Trophoblast cell (in vitro differentiated cells and primary cell): Measurements from ENCODE around the gene IL22RA1.

Experiments
- DNase-seq, 2 donors: peaks; one replicate each; pipeline ENCODE4 v3.0.0-alpha.2; 2016
- H2AFZ ChIP-seq: 2 replicates; pipeline ENCODE4 v1.6.1; 2013; ENCODE audit warnings: low read length, moderate library complexity, mild to moderate bottlenecking; ENCODE audit not compliant: insufficient read depth, poor library complexity
- H2AK5ac ChIP-seq: 2 replicates; pipeline ENCODE4 v1.6.1; 2013; ENCODE audit warnings: mild to moderate bottlenecking, low read length
- H2BK120ac ChIP-seq: 2 replicates; pipeline ENCODE4 v1.6.1; 2013; ENCODE audit warnings: low read length, mild to moderate bottlenecking, moderate library complexity; ENCODE audit not compliant: insufficient read depth, poor library complexity
- H2BK12ac ChIP-seq: 2 replicates; pipeline ENCODE4 v1.6.1; 2013; ENCODE audit warnings: mild to moderate bottlenecking, low read length, moderate library complexity
- H2BK5ac ChIP-seq: 2 replicates; pipeline ENCODE4 v1.6.1; 2013; ENCODE audit warnings: low read length, low read depth, moderate library complexity, mild to moderate bottlenecking; ENCODE audit not compliant: poor library complexity
- H3K14ac ChIP-seq: 2 replicates; pipeline ENCODE4 v1.6.1; 2013; ENCODE audit warnings: mild to moderate bottlenecking, low read length
- H3K18ac ChIP-seq: 2 replicates; pipeline ENCODE4 v1.6.1; 2013; ENCODE audit warnings: mild to moderate bottlenecking, low read length
- H3K23ac ChIP-seq: 2 replicates; pipeline ENCODE4 v1.6.1; 2013; ENCODE audit warnings: low read length
- H3K27ac ChIP-seq: 2 replicates; pipeline ENCODE4 v1.5.1; 2013; ENCODE audit warnings: low read depth, mild to moderate bottlenecking, inconsistent platforms, low read length, moderate library complexity
- H3K27me3 ChIP-seq: 2 replicates; pipeline ENCODE4 v1.6.1; 2013; ENCODE audit warnings: inconsistent platforms, mild to moderate bottlenecking, low read length, moderate library complexity; ENCODE audit not compliant: insufficient read depth
- H3K36me3 ChIP-seq, 2 experiments: 1 replicate in 1 of 2; 2 replicates in 1 of 2; pipeline ENCODE4 v1.6.1; 2013; ENCODE audit warnings: low read length in 2 of 2, mild to moderate bottlenecking in 2 of 2, moderate library complexity in 1 of 2; ENCODE audit not compliant: insufficient read depth in 2 of 2, control insufficient read depth in 1 of 2
- H3K4ac ChIP-seq: 2 replicates; pipeline ENCODE4 v1.6.1; 2013; ENCODE audit warnings: low read depth, mild to moderate bottlenecking, low read length, moderate library complexity
- H3K4me1 ChIP-seq, 2 experiments: 1 replicate in 1 of 2; 2 replicates in 1 of 2; pipeline ENCODE4 v1.6.1; 2013; ENCODE audit warnings: low read length in 2 of 2, mild to moderate bottlenecking in 2 of 2, moderate library complexity in 1 of 2; ENCODE audit not compliant: insufficient read depth in 2 of 2, control insufficient read depth in 1 of 2
- H3K4me2 ChIP-seq: 2 replicates; pipeline ENCODE4 v1.6.1; 2013; ENCODE audit warnings: inconsistent platforms, mild to moderate bottlenecking, low read length, moderate library complexity
- H3K4me3 ChIP-seq: 2 replicates; pipeline ENCODE4 v1.5.1; 2013; ENCODE audit warnings: mild to moderate bottlenecking, low read depth, low read length, inconsistent platforms
- H3K79me1 ChIP-seq: one replicate; pipeline ENCODE4 v1.6.1; 2013; ENCODE audit warnings: low read length
- H3K79me2 ChIP-seq: 2 replicates; pipeline ENCODE4 v1.6.1; 2013; ENCODE audit warnings: low read length, mild to moderate bottlenecking; ENCODE audit not compliant: control insufficient read depth, insufficient read depth, poor library complexity
- H3K9ac ChIP-seq: 2 replicates; pipeline ENCODE4 v1.6.1; 2013; ENCODE audit warnings: mild to moderate bottlenecking, low read length
- H3K9me3 ChIP-seq: 2 replicates; pipeline ENCODE4 v1.6.1; 2013; ENCODE audit warnings: low read depth, mild to moderate bottlenecking, control low read depth, inconsistent platforms, low read length; ENCODE audit not compliant: insufficient read depth
- H4K12ac ChIP-seq: 2 replicates; pipeline ENCODE4 v1.6.1; 2013; ENCODE audit warnings: low read depth, mild to moderate bottlenecking, low read length, moderate library complexity
- H4K8ac ChIP-seq: 2 replicates; pipeline ENCODE4 v1.6.1; 2013; ENCODE audit warnings: low read depth, mild to moderate bottlenecking, low read length, moderate library complexity
- H4K91ac ChIP-seq: one replicate; pipeline ENCODE4 v1.6.1; 2013; ENCODE audit warnings: low read depth, mild to moderate bottlenecking, low read length, moderate library complexity
- WGBS: extraction: QIAGEN DNeasy Blood & Tissue Kit; methylation state at CpG from one replicate; pipeline ENCODE4 v1.1.7; 2013; ENCODE audit warnings: missing lambda C conversion rate; ENCODE audit not compliant: insufficient read length, insufficient coverage; ENCODE audit errors: extremely low coverage; 5-methylcytosine and 5-hydroxymethylcytosine counted together

Gene IL22RA1

DNA sequence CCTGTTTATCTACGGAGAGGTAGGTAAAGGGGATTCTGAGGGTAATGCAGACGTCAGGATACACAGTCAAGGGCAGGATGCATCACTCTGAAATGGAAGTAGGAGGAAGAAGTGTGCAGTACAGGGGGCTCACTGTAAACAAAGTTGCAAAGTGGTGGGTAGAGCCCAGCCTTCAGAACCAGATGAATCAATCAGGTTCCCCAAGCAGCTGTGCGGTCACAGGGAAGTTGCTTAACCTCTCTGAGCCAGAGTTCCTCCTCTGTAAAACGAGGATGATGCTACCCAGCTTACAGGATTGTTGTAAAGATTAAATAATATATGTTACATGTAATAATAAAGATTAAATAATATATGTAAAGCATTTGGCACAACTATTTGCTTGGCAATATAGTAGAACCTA lies 17.5 kb downstream of the IL22RA1 start:
- H3K23ac ChIP-seq, result no peak overlapping the region
- H3K27ac ChIP-seq, result no peak overlapping the region
- no peak overlapping the region for H2BK5ac ChIP-seq
- no peak overlapping the region for H3K4ac ChIP-seq
- no peak overlapping the region for H2BK12ac ChIP-seq
- H3K4me3 ChIP-seq, result no peak overlapping the region
- no peak for DNase-seq
- no peak overlapping the region for H4K91ac ChIP-seq
- no peak overlapping the region for H3K9ac ChIP-seq
- no peaks in the 10 kb centered on the region for H3K27me3 ChIP-seq
- no peak overlapping the region for H3K18ac ChIP-seq
- no peak overlapping the region for H2BK120ac ChIP-seq
- H4K12ac ChIP-seq, result no peak overlapping the region
- no peak overlapping the region for H2AFZ ChIP-seq
- H3K4me1 ChIP-seq, result peaks cover 6 to 17% of the 10 kb centered on the region in 2 experiments
- peaks cover 3% of the 10 kb centered on the region for H3K79me1 ChIP-seq
- no peaks in the 10 kb centered on the region for H3K9me3 ChIP-seq
- H2AK5ac ChIP-seq, result no peak overlapping the region
- no peak overlapping the region for H3K14ac ChIP-seq
- no peak overlapping the region for H3K4me2 ChIP-seq
- peaks cover 2% of the 10 kb centered on the region for H3K79me2 ChIP-seq
- no peak overlapping the region for H4K8ac ChIP-seq
- WGBS, result no CpG with 5 or more reads among the region's 4 CpGs
- H3K36me3 ChIP-seq, result no peaks in the 10 kb centered on the region

DNA sequence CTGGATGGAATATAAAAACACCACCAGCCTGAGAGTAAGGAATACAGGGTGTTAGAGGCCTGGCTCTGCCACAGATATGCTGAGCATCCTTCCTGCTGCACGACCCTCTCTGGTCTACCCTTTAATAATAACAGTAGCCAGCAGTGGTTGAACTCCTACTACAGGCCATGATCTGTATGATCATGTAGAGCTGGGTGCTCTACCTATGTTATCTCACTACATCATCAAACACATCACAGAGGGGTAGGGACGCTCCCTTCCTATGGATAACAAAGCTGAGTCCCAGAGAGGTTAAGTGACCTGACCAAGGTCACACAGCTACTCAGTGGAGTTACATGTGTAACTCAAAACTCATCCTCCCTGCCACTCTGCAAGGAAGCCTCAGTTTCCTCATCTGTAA lies 18.0 kb downstream of the IL22RA1 start:
- H3K9me3 ChIP-seq, result no peaks in the 10 kb centered on the region
- H3K4me3 ChIP-seq, result no peak overlapping the region
- no peak overlapping the region for H2BK5ac ChIP-seq
- H4K8ac ChIP-seq, result no peak overlapping the region
- H3K18ac ChIP-seq, result no peak overlapping the region
- no peak overlapping the region for H3K23ac ChIP-seq
- peaks cover 9 to 21% of the 10 kb centered on the region in 2 experiments for H3K4me1 ChIP-seq
- H3K14ac ChIP-seq, result no peak overlapping the region
- H3K27ac ChIP-seq, result no peak overlapping the region
- no peak overlapping the region for H2BK12ac ChIP-seq
- H3K4me2 ChIP-seq, result no peak overlapping the region
- H4K91ac ChIP-seq, result no peak overlapping the region
- H2AFZ ChIP-seq, result no peak overlapping the region
- no peak overlapping the region for H2BK120ac ChIP-seq
- no peak overlapping the region for H4K12ac ChIP-seq
- peaks cover 2% of the 10 kb centered on the region for H3K79me2 ChIP-seq
- H3K36me3 ChIP-seq, result no peaks in the 10 kb centered on the region
- no peak for DNase-seq
- H3K27me3 ChIP-seq, result no peaks in the 10 kb centered on the region
- no peak overlapping the region for H3K4ac ChIP-seq
- H3K9ac ChIP-seq, result no peak overlapping the region
- H2AK5ac ChIP-seq, result no peak overlapping the region
- peaks cover 4% of the 10 kb centered on the region for H3K79me1 ChIP-seq
- WGBS, result no CpG with 5 or more reads among the region's 2 CpGs

GRCh38 chr1:24123611-24124010 lies 19.3 kb downstream of the IL22RA1 start:
- H2BK5ac ChIP-seq, result no peak overlapping the region
- H3K9me3 ChIP-seq, result no peaks in the 10 kb centered on the region
- no peak overlapping the region for H3K14ac ChIP-seq
- DNase-seq, result no peak
- no peak overlapping the region for H4K8ac ChIP-seq
- no peak overlapping the region for H2BK120ac ChIP-seq
- no peak overlapping the region for H3K27ac ChIP-seq
- H3K18ac ChIP-seq, result no peak overlapping the region
- H3K9ac ChIP-seq, result no peak overlapping the region
- H3K79me2 ChIP-seq, result peaks cover 2% of the 10 kb centered on the region
- no peaks in the 10 kb centered on the region for H3K36me3 ChIP-seq
- H3K23ac ChIP-seq, result no peak overlapping the region
- peaks cover 8% of the 10 kb centered on the region for H3K79me1 ChIP-seq
- no peak overlapping the region for H4K91ac ChIP-seq
- H2AK5ac ChIP-seq, result no peak overlapping the region
- no peaks in the 10 kb centered on the region for H3K27me3 ChIP-seq
- WGBS, result no CpG with 5 or more reads among the region's 6 CpGs
- H3K4me1 ChIP-seq, result peaks cover 18 to 25% of the 10 kb centered on the region in 2 experiments
- no peak overlapping the region for H3K4me3 ChIP-seq
- H3K4ac ChIP-seq, result no peak overlapping the region
- no peak overlapping the region for H2AFZ ChIP-seq
- H3K4me2 ChIP-seq, result no peak overlapping the region
- H4K12ac ChIP-seq, result no peak overlapping the region
- H2BK12ac ChIP-seq, result no peak overlapping the region

GRCh38 chr1:24122776-24123175 lies 20.2 kb downstream of the IL22RA1 start:
- Histone ChIP-seq H3K9ac (no peak overlapping the region), H3K18ac (no peak overlapping the region), H4K8ac (no peak overlapping the region), H3K4me1 (peaks cover 25 to 33% of the 10 kb centered on the region in 2 experiments), H3K79me2 (peaks cover 2% of the 10 kb centered on the region), H3K4me2 (no peak overlapping the region), H3K4me3 (no peak overlapping the region), H2BK5ac (no peak overlapping the region), H2BK12ac (no peak overlapping the region), H3K27ac (no peak overlapping the region), H3K9me3 (no peaks in the 10 kb centered on the region), H3K36me3 (no peaks in the 10 kb centered on the region), H2BK120ac (no peak overlapping the region), H3K4ac (no peak overlapping the region), H2AK5ac (no peak overlapping the region), H3K79me1 (peaks cover 10% of the 10 kb centered on the region), H3K27me3 (no peaks in the 10 kb centered on the region), H2AFZ (no peak overlapping the region), H3K23ac (no peak overlapping the region), H3K14ac (no peak overlapping the region), H4K12ac (no peak overlapping the region), H4K91ac (no peak overlapping the region)
- no CpG with 5 or more reads among the region's 7 CpGs for WGBS
- DNase-seq, result no peak
